ENCODE data around the gene POLR3G.

DNA sequence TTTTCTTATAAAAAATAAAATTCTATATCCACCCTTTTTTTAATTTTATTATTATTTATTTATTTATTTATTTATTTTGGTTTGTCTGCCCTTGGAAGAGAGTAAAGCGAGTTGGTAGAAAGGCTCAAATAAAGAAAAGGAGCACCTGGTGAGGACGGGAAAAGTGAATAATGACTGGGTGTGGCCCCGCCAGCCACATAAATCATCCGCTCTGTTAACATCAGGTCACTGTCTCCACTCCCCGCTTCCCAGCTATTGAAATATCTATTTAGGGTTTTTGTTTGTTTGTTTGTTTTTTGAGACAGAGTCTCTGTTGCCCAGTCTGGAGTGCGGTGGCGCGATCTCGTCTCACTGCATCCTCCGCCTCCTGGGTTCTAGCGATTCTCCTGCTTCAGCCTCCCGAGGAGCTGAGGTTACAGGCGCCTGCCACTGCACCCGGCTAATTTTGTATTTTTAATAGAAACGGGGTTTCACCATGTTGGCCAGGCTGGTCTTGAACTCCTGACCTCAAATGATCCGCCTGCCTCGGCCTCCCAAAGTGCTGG lies 844 bp downstream of the POLR3G start:
- TF ChIP-seq, protein P1, sequence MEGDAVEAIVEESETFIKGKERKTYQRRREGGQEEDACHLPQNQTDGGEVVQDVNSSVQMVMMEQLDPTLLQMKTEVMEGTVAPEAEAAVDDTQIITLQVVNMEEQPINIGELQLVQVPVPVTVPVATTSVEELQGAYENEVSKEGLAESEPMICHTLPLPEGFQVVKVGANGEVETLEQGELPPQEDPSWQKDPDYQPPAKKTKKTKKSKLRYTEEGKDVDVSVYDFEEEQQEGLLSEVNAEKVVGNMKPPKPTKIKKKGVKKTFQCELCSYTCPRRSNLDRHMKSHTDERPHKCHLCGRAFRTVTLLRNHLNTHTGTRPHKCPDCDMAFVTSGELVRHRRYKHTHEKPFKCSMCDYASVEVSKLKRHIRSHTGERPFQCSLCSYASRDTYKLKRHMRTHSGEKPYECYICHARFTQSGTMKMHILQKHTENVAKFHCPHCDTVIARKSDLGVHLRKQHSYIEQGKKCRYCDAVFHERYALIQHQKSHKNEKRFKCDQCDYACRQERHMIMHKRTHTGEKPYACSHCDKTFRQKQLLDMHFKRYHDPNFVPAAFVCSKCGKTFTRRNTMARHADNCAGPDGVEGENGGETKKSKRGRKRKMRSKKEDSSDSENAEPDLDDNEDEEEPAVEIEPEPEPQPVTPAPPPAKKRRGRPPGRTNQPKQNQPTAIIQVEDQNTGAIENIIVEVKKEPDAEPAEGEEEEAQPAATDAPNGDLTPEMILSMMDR (IDR thresholded peaks at IDR 0.05; ENCODE audit: low read depth, low read length, poor library complexity, severe bottlenecking): no peak
- TF ChIP-seq EZH2phosphoT487 (IDR thresholded peaks at IDR 0.05; ENCODE audit: borderline replicate concordance, low read length): no peak
